Sigmoid colon (tissue), 7 donors: ENCODE measurements around the gene MFSD2A. TPM values are rescaled to one million over a fixed set of nuclear protein-coding genes. Genes with fewer than 3 reads are reported as not detected.
A peak's percentile ranks its signal among the peaks of the same experiment; 100 is the strongest.
"Not testable (repeated sequence)": the region's sequence is repeated elsewhere in the genome, so short reads cannot be mapped to it uniquely, and the experiment has no call there.

Source experiments
- DNase-seq: peaks from one replicate; pipeline ENCODE4 v3.0.0-alpha.2; 2019
- H3K27ac ChIP-seq, 4 donors: fragments of 200-600 bp; sonication (generic); one replicate each; pipeline ENCODE4 v1.5.1; 2016 to 2019; ENCODE audit warnings: mild to moderate bottlenecking in 1 of 4
- H3K27me3 ChIP-seq, 3 donors: fragments of 200-600 bp; sonication (generic); one replicate each; pipeline ENCODE4 v1.5.1; 2019; ENCODE audit warnings: mild to moderate bottlenecking in 1 of 3
- H3K36me3 ChIP-seq, 4 donors: fragments of 200-600 bp; sonication (generic); one replicate each; pipeline ENCODE4 v1.5.1; 2016 to 2019
- H3K4me1 ChIP-seq, 4 donors: fragments of 200-600 bp; sonication (generic); one replicate each; pipeline ENCODE4 v1.5.1; 2017 to 2019
- H3K4me3 ChIP-seq, 4 donors: fragments of 200-600 bp; sonication (generic); one replicate each; pipeline ENCODE4 v1.5.1; 2017 to 2019; ENCODE audit warnings: mild to moderate bottlenecking in 2 of 4, moderate library complexity in 1 of 4
- H3K9me3 ChIP-seq, 4 donors: fragments of 200-600 bp in 3 of 4; sonication (generic) in 3 of 4; one replicate each; pipeline versions ENCODE4 v1.5.1 to v1.6.1; 2013 to 2019
- CTCF ChIP-seq, 4 experiments: fragments of 450-650 bp in 3 of 4; fragments of 200-600 bp in 1 of 4; IDR thresholded peaks; one replicate each; pipeline ENCODE4 v1.5.1; 2016 to 2019; ENCODE audit warnings: antibody characterized with exemption in 4 of 4, mild to moderate bottlenecking in 3 of 4, moderate library complexity in 2 of 4
- EP300 ChIP-seq, 4 donors: sonication (generic); formaldehyde crosslinking; IDR thresholded peaks; one replicate each; pipeline ENCODE4 v1.6.1; 2017; ENCODE audit warnings: antibody characterized with exemption in 4 of 4
- POLR2A ChIP-seq, 2 donors: fragments of 450-650 bp; IDR thresholded peaks; one replicate each; pipeline ENCODE4 v1.6.1; 2016; ENCODE audit warnings: antibody characterized with exemption in 2 of 2, mild to moderate bottlenecking in 2 of 2, moderate library complexity in 2 of 2
- POLR2AphosphoS5 ChIP-seq, 4 donors: sonication (generic); formaldehyde crosslinking; IDR thresholded peaks; one replicate each; pipeline ENCODE4 v1.6.1; 2017; ENCODE audit warnings: antibody characterized with exemption in 4 of 4
- WGBS, 2 donors: extraction: QIAGEN DNeasy Blood & Tissue Kit; methylation state at CpG; one replicate each; pipeline ENCODE4 v1.1.7; 2013; 5-methylcytosine and 5-hydroxymethylcytosine counted together
- intact Hi-C: fragments of 100-400 bp; cut with DNase I; formaldehyde crosslinking; loops from one replicate; pipeline ENCODE4 v1.15.1; 2023
- polyA plus RNA-seq, 3 donors: library from polyadenylated mRNA; stranded (reverse); fragments of 200-250 nt; gene quantifications; one replicate each; pipeline ENCODE4 v1.2.3, GENCODE V29; 2013
- total RNA-seq, 4 donors: library from RNA; depleted of rRNA; stranded (reverse); fragments of >200 nt; gene quantifications; one replicate each; pipeline ENCODE4 v1.1.0, GENCODE V29; 2016
- donor health status: healthy with polysubstance abuse.
- donor health status: Bipolar disorder and iron deficiency.
- donor health status: healthy.

MFSD2A gene
- total and polyA plus RNA-seq, 7 donors = 1.3 to 26.5 (median 5.0) TPM

GRCh38 chr1:39996396-39997004, 41.6 kb downstream of the MFSD2A start:
- H3K9me3 ChIP-seq = no peaks in the 10 kb centered on the region
- TF ChIP-seq POLR2AphosphoS5 (IDR thresholded peaks at IDR 0.05) = no peak
- no peak for TF ChIP-seq CTCF (IDR thresholded peaks at IDR 0.05)
- TF ChIP-seq EP300 (IDR thresholded peaks at IDR 0.05) = no peak
- TF ChIP-seq POLR2A (IDR thresholded peaks at IDR 0.05) = no peak
- no peaks in the 10 kb centered on the region for H3K4me1 ChIP-seq
- H3K27me3 ChIP-seq = no peaks in the 10 kb centered on the region
- H3K36me3 ChIP-seq = no peaks in the 10 kb centered on the region
- intact Hi-C loops = no loop called here
- DNase-seq = no peak
- no peak overlapping the region for H3K27ac ChIP-seq
- H3K4me3 ChIP-seq = no peak overlapping the region

- 62 to 84% methylated on average over 2 of the region's 2 CpGs for WGBS, 2 donors
- H3K4me1 ChIP-seq = no peaks in the 10 kb centered on the region
- DNase-seq = no peak
- H3K9me3 ChIP-seq = no peaks in the 10 kb centered on the region
- peak overlapping the region in 1 of 4 donors; percentile 2 for H3K27ac ChIP-seq
- no peak for TF ChIP-seq POLR2A (IDR thresholded peaks at IDR 0.05)
- no peak for TF ChIP-seq CTCF (IDR thresholded peaks at IDR 0.05)
- TF ChIP-seq POLR2AphosphoS5 (IDR thresholded peaks at IDR 0.05) = no peak
- no peak for TF ChIP-seq EP300 (IDR thresholded peaks at IDR 0.05)
- H3K27me3 ChIP-seq = no peaks in the 10 kb centered on the region
- H3K4me3 ChIP-seq = no peak overlapping the region
- no peaks in the 10 kb centered on the region for H3K36me3 ChIP-seq
- intact Hi-C loops = no loop called here
Observed at GRCh38 chr1:40001456-40001855, 46.5 kb downstream of the MFSD2A start.

- no peaks in the 10 kb centered on the region for H3K9me3 ChIP-seq
- no peaks in the 10 kb centered on the region for H3K36me3 ChIP-seq
- 72 to 80% methylated on average over 10 of the region's 10 CpGs for WGBS, 2 donors
- no peaks in the 10 kb centered on the region for H3K4me1 ChIP-seq
- TF ChIP-seq POLR2A (IDR thresholded peaks at IDR 0.05) (no peak), EP300 (IDR thresholded peaks at IDR 0.05) (no peak), POLR2AphosphoS5 (IDR thresholded peaks at IDR 0.05) (no peak), CTCF (IDR thresholded peaks at IDR 0.05) (no peak)
- H3K27me3 ChIP-seq = no peaks in the 10 kb centered on the region
- H3K4me3 ChIP-seq = no peak overlapping the region
- intact Hi-C loops = no loop called here
- H3K27ac ChIP-seq = no peak overlapping the region
- no peak for DNase-seq
Observed at GRCh38 chr1:40003156-40004093, 48.5 kb downstream of the MFSD2A start.

GRCh38 chr1:40004857-40005256, 49.9 kb downstream of the MFSD2A start:
- intact Hi-C loops = no loop called here
- Histone ChIP-seq H3K36me3 (no peaks in the 10 kb centered on the region), H3K27ac (no peak overlapping the region), H3K9me3 (no peaks in the 10 kb centered on the region), H3K4me3 (no peak overlapping the region), H3K27me3 (no peaks in the 10 kb centered on the region), H3K4me1 (no peaks in the 10 kb centered on the region)
- no peak for DNase-seq
- 59 to 75% methylated on average over 2 of the region's 2 CpGs for WGBS, 2 donors
- TF ChIP-seq POLR2AphosphoS5 (IDR thresholded peaks at IDR 0.05) (no peak), POLR2A (IDR thresholded peaks at IDR 0.05) (no peak), EP300 (IDR thresholded peaks at IDR 0.05) (no peak), CTCF (IDR thresholded peaks at IDR 0.05) (no peak)

GRCh38 chr1:40007481-40008034, 52.6 kb downstream of the MFSD2A start:
- WGBS, 2 donors = 88% methylated on average over 3 of the region's 3 CpGs
- H3K9me3 ChIP-seq, H3K27me3 ChIP-seq, H3K4me3 ChIP-seq, H3K36me3 ChIP-seq, DNase-seq, intact Hi-C loops, H3K27ac ChIP-seq, H3K4me1 ChIP-seq: not testable (repeated sequence)
